ENCODE data around the gene HES7. TPM values are rescaled to one million over a fixed set of nuclear protein-coding genes. Genes with fewer than 3 reads are reported as not detected.

The HES7 gene
- polyA plus RNA-seq, 1 of the 3 experiments (the other 2 are of a cell fraction) = 1.2 TPM

DNA sequence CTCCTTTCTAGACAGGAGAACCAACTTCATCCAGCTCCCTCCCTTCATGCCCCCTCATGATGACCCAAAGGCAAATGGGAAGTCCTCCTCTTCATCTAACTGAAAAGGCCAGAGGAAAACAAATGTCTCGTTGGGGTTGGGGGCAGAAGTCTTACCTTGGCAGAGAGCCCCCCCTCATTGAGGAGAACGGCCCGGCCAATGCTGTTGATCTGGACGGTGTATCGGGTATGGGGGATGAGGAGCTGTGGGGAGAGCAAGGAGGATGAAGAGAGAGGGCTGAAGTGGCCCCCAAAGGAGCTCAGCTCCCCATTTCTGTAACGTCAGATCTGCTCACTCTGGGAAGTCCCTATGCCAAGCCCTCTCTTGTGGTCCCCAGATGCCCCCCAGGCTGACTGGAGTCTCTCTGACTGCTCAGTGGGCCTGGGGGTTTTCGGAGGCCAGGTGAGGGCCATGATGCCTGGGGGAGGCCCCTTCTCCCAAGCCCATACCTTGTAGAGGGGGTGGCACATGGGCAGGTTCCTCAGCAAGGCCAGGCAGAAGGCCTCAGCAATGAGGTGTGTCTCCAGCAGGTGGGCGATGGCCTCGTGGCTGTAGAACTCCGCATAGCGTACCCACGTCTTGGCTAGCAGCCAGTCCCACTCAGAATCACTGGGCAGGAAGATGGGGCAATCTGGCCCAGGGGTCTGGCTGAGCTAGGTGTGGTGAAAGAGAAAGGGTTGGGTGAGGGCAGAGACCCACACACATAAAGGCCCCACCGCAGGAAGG is 47.2 kb downstream of the HES7 start:
- Histone ChIP-seq H2AFZ (ENCODE audit: low read depth) (no peak overlapping the region), H3K27ac (ENCODE audit: low read depth in 2 of 2, low read length in 1 of 2) (no peak overlapping the region), H4K20me1 (ENCODE audit: insufficient read depth) (no peaks in the 10 kb centered on the region), H3K4me2 (no peak overlapping the region), H3K9me3 (no peaks in the 10 kb centered on the region), H3F3A (replicated peaks; ENCODE audit: insufficient read depth) (no peaks in the 10 kb centered on the region), H3K4me3 (ENCODE audit: low read depth in 2 of 2, low read length in 1 of 2) (no peak overlapping the region), H3K79me2 (ENCODE audit: insufficient read depth) (no peaks in the 10 kb centered on the region), H3K27me3 (ENCODE audit: insufficient read depth) (peaks cover 47% of the 10 kb centered on the region), H3K36me3 (replicated peaks in 1 of 2; ENCODE audit: control insufficient read depth in 1 of 2, insufficient read depth in 2 of 2, low read length in 1 of 2) (no peaks in the 10 kb centered on the region), H3K4me1 (ENCODE audit: control insufficient read depth in 1 of 2, insufficient read depth in 2 of 2, low read depth in 1 of 2, low read length in 1 of 2) (peaks cover 0 to 14% of the 10 kb centered on the region in 2 experiments; a peak in 1 of 4 replicates), H3K9ac (no peak overlapping the region), H3K9me2 (no peaks in the 10 kb centered on the region)
- POLR2A ChIA-PET = no interaction called here
- WGBS (ENCODE audit: low lambda C conversion rate) = 72% methylated on average over 10 of the region's 13 CpGs
- DNase-seq = no peak
- TF ChIP-seq ELF1 (IDR thresholded peaks at IDR 0.05) (no peak), JUND (IDR thresholded peaks at IDR 0.05) (no peak), EZH2phosphoT487 (IDR thresholded peaks at IDR 0.05; ENCODE audit: borderline replicate concordance, low read depth) (no peak), FOXM1 (IDR thresholded peaks at IDR 0.05; ENCODE audit: low read depth) (no peak), SIN3A (IDR thresholded peaks at IDR 0.05; ENCODE audit: borderline replicate concordance, low read depth, low read length) (no peak), TCF12 (IDR thresholded peaks at IDR 0.05) (no peak), TEAD4 (IDR thresholded peaks at IDR 0.05; ENCODE audit: borderline replicate concordance, insufficient read depth) (no peak), GABPA (IDR thresholded peaks at IDR 0.05; ENCODE audit: low read depth) (no peak), TAF1 (IDR thresholded peaks at IDR 0.05; ENCODE audit: borderline replicate concordance, low read depth, low read length) (no peak), SMC3 (IDR thresholded peaks at IDR 0.05; ENCODE audit: low read depth, low read length) (no peak), FOXJ3 (CRISPR knock-in tag; IDR thresholded peaks at IDR 0.05) (no peak), GATA2 (CRISPR knock-in tag; IDR thresholded peaks at IDR 0.05) (no peak)
- TF ChIP-seq, protein P1, sequence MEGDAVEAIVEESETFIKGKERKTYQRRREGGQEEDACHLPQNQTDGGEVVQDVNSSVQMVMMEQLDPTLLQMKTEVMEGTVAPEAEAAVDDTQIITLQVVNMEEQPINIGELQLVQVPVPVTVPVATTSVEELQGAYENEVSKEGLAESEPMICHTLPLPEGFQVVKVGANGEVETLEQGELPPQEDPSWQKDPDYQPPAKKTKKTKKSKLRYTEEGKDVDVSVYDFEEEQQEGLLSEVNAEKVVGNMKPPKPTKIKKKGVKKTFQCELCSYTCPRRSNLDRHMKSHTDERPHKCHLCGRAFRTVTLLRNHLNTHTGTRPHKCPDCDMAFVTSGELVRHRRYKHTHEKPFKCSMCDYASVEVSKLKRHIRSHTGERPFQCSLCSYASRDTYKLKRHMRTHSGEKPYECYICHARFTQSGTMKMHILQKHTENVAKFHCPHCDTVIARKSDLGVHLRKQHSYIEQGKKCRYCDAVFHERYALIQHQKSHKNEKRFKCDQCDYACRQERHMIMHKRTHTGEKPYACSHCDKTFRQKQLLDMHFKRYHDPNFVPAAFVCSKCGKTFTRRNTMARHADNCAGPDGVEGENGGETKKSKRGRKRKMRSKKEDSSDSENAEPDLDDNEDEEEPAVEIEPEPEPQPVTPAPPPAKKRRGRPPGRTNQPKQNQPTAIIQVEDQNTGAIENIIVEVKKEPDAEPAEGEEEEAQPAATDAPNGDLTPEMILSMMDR (IDR thresholded peaks at IDR 0.05) = no peak
- CTCF ChIA-PET = interaction anchor here (0.9 to 20.8 kb wide), 6 partner anchors 12 to 401 kb away, joined by 3 to 390 read pairs (median 50); partner anchors contain the start of genes ALOX12B and ALOXE3

DNA sequence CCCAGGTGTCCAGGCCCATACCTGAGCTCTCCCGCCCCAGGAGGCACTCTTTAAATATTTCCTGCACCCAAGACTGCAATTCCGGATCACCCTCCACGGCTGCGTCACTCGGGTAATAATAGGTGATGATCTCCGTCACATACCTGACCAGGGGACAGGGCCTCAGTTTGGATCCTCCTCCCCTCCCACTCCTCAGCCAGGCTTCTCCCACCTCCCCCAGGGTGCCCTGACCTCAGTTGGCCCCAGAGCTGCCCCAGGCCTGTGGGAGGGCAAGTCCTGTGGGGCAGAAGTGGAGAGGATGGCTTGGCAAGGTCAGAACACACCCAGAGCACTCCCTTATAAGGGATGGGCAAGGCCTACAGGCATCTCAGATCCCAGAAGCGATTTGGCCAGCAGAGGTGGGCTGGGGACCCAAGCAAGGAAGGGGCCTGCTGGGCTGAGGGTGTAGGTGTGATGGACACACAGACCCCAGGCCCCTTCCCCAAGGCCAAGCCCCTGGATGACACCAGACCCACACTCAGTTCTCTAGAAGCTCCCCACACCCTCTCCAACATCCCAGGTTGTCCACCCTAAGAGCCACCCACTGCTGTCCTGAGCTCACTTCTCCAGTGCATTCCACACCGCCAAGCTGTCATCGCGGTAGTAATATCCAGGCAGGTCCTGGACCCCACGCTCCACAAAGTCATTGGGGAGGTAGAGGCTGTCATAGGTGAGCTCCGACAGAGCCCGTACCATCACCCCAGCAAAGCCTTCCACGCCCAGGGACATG is 48.1 kb downstream of the HES7 start:
- POLR2A ChIA-PET = no interaction called here
- Histone ChIP-seq H3K27me3 (ENCODE audit: insufficient read depth) (peaks cover 56% of the 10 kb centered on the region), H4K20me1 (ENCODE audit: insufficient read depth) (no peaks in the 10 kb centered on the region), H3K79me2 (ENCODE audit: insufficient read depth) (no peaks in the 10 kb centered on the region), H3K4me1 (ENCODE audit: control insufficient read depth in 1 of 2, insufficient read depth in 2 of 2, low read depth in 1 of 2, low read length in 1 of 2) (peaks cover 0 to 14% of the 10 kb centered on the region in 2 experiments; a peak in 1 of 4 replicates), H3K4me3 (ENCODE audit: low read depth in 2 of 2, low read length in 1 of 2) (no peak overlapping the region), H3K9ac (no peak overlapping the region), H3K9me2 (no peaks in the 10 kb centered on the region), H3F3A (replicated peaks; ENCODE audit: insufficient read depth) (no peaks in the 10 kb centered on the region), H3K36me3 (replicated peaks in 1 of 2; ENCODE audit: control insufficient read depth in 1 of 2, insufficient read depth in 2 of 2, low read length in 1 of 2) (no peaks in the 10 kb centered on the region), H2AFZ (ENCODE audit: low read depth) (no peak overlapping the region), H3K27ac (ENCODE audit: low read depth in 2 of 2, low read length in 1 of 2) (no peak overlapping the region), H3K4me2 (no peak overlapping the region), H3K9me3 (no peaks in the 10 kb centered on the region)
- TF ChIP-seq FOXM1 (IDR thresholded peaks at IDR 0.05; ENCODE audit: low read depth) (no peak), GABPA (IDR thresholded peaks at IDR 0.05; ENCODE audit: low read depth) (no peak), SMC3 (IDR thresholded peaks at IDR 0.05; ENCODE audit: low read depth, low read length) (no peak), TAF1 (IDR thresholded peaks at IDR 0.05; ENCODE audit: borderline replicate concordance, low read depth, low read length) (no peak)
- WGBS (ENCODE audit: low lambda C conversion rate) = 75% methylated on average over 10 of the region's 14 CpGs
- CTCF ChIA-PET = interaction anchor here (0.6 to 20.8 kb wide), 10 partner anchors 10 to 400 kb away, joined by 3 to 390 read pairs (median 20); partner anchors contain the start of genes ALOX12B and ALOXE3
- DNase-seq = no peak

All from SK-N-SH (cell line).